Measurements from ENCODE around the gene IQGAP2.

Gene IQGAP2

GRCh38 chr5:76615759-76616158, 212.7 kb downstream of the IQGAP2 start (continued):
- TF ChIP-seq ZBTB49 (tag by site-specific recombination; IDR thresholded peaks at IDR 0.05; ENCODE audit: low read depth) (no peak), ZNF280C (tag by site-specific recombination; IDR thresholded peaks at IDR 0.05) (no peak), ZNF549 (tag by site-specific recombination; IDR thresholded peaks at IDR 0.05) (no peak), ZNF433 (tag by site-specific recombination; IDR thresholded peaks at IDR 0.05; ENCODE audit: low read depth) (no peak), ZNF596 (tag by site-specific recombination; IDR thresholded peaks at IDR 0.05) (no peak), ZNF76 (tag by site-specific recombination; IDR thresholded peaks at IDR 0.05; ENCODE audit: borderline replicate concordance, low read depth) (no peak), ZNF561 (tag by site-specific recombination; IDR thresholded peaks at IDR 0.05; ENCODE audit: borderline replicate concordance) (peak; percentile 61; the same call in 1 of the 2 replicates), ZBTB1 (tag by site-specific recombination; IDR thresholded peaks at IDR 0.05) (no peak), ZNF658 (tag by site-specific recombination; IDR thresholded peaks at IDR 0.05) (no peak), GLI4 (tag by site-specific recombination; IDR thresholded peaks at IDR 0.05) (no peak), ZSCAN23 (tag by site-specific recombination; IDR thresholded peaks at IDR 0.05) (no peak), ZBTB6 (tag by site-specific recombination; IDR thresholded peaks at IDR 0.05) (peak; percentile 54; the same call in 1 of the 2 replicates), YY2 (tag by site-specific recombination; IDR thresholded peaks at IDR 0.05) (no peak), ZNF837 (tag by site-specific recombination; IDR thresholded peaks at IDR 0.05) (no peak), ZFP37 (tag by site-specific recombination; IDR thresholded peaks at IDR 0.05) (no peak), GFI1B (tag by site-specific recombination; IDR thresholded peaks at IDR 0.05) (peak; percentile 74; the same call in 1 of the 2 replicates), HOXD13 (CRISPR knock-in tag; IDR thresholded peaks at IDR 0.05; ENCODE audit: borderline replicate concordance) (peak; percentile 77; the same call in 1 of the 2 replicates), WT1 (tag by site-specific recombination; IDR thresholded peaks at IDR 0.05) (peak; percentile 19; the same call in 1 of the 2 replicates), ZNF629 (tag by site-specific recombination; IDR thresholded peaks at IDR 0.05) (peak; percentile 88), ZBTB10 (tag by site-specific recombination; IDR thresholded peaks at IDR 0.05) (no peak), BCL11B (tag by site-specific recombination; IDR thresholded peaks at IDR 0.05; ENCODE audit: low read depth) (0 out of 2 replicates have a peak, but pooled peaks have one; percentile 65), ZNF132 (tag by site-specific recombination; IDR thresholded peaks at IDR 0.05; ENCODE audit: borderline replicate concordance) (no peak), ZNF302 (tag by site-specific recombination; IDR thresholded peaks at IDR 0.05; ENCODE audit: low read depth) (no peak), ZNF24 (tag by site-specific recombination; IDR thresholded peaks at IDR 0.05) (peak; percentile 41; the same call in 1 of the 2 replicates), MZF1 (tag by site-specific recombination; IDR thresholded peaks at IDR 0.05; ENCODE audit: borderline replicate concordance) (no peak), ZBTB44 (tag by site-specific recombination; IDR thresholded peaks at IDR 0.05) (no peak), ZNF274 (IDR thresholded peaks at IDR 0.05; ENCODE audit: low read length) (no peak), ZNF274 (tag by site-specific recombination; IDR thresholded peaks at IDR 0.05; ENCODE audit: borderline replicate concordance) (no peak), ZNF335 (tag by site-specific recombination; conservative IDR thresholded peaks at IDR 0.05) (no peak; the same call in 1 of the 2 replicates), ZNF785 (tag by site-specific recombination; IDR thresholded peaks at IDR 0.05) (no peak), ZNF362 (tag by site-specific recombination; IDR thresholded peaks at IDR 0.05) (peak; percentile 71; the same call in 1 of the 2 replicates)

All from HEK293 (cell line).